GM18951 (cell line): ENCODE measurements around the gene PRR12.
"Not testable (repeated sequence)": the region's sequence is repeated elsewhere in the genome, so short reads cannot be mapped to it uniquely, and the experiment has no call there.

Experiments used
- POLR2A ChIP-seq: IDR thresholded peaks from 4 replicates; pipeline ENCODE4 v1.6.1; 2011; ENCODE audit warnings: mild to moderate bottlenecking; ENCODE audit not compliant: insufficient read length, insufficient read depth; ENCODE audit errors: extremely low read depth
- in situ Hi-C: fragments of 300-500 bp; cut with MboI; formaldehyde crosslinking; loops from one replicate; pipeline ENCODE4 v1.12.0; 2022; ENCODE audit warnings: low sequenced_read_pairs, mixed read lengths, inconsistent platforms; ENCODE audit not compliant: unreplicated experiment

PRR12 gene

DNA sequence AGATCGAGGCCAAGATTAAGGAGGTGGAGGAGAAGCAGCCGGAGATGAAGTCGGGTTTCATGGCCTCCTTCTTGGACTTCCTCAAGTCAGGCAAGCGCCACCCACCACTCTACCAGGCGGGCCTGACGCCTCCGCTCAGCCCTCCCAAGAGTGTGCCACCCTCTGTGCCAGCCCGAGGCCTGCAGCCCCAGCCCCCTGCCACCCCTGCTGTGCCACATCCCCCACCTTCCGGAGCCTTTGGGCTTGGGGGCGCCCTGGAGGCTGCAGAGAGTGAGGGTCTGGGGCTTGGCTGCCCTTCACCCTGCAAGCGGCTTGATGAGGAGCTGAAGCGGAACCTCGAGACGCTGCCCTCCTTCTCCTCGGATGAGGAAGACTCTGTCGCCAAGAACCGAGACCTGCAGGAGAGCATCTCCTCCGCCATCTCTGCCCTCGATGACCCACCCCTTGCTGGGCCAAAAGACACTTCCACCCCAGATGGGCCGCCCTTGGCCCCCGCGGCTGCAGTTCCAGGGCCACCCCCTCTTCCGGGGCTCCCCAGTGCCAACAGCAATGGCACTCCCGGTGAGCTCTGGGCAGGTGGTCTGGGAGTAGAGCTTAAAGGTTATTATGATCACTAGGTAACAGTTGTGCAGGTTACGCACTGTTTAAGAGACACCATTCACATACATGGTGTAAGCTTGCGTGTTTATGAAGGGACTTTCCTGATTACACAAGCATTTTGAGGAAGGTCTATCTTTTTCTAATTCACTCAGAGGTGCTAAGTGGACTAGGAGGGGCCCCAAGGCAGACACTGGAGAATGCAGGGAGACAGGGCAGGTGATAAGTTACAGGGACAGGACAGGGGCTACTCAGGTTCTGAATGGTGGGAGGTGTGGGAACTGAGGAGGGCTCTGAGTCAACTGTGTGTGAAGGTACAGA is 8.7 kb downstream of the PRR12 start:
- TF ChIP-seq POLR2A = no peak
- in situ Hi-C loops = no loop called here

GRCh38 chr19:49601482-49602038 is 10.6 kb downstream of the PRR12 start:
- in situ Hi-C loops = no loop called here
- TF ChIP-seq POLR2A = no peak

DNA sequence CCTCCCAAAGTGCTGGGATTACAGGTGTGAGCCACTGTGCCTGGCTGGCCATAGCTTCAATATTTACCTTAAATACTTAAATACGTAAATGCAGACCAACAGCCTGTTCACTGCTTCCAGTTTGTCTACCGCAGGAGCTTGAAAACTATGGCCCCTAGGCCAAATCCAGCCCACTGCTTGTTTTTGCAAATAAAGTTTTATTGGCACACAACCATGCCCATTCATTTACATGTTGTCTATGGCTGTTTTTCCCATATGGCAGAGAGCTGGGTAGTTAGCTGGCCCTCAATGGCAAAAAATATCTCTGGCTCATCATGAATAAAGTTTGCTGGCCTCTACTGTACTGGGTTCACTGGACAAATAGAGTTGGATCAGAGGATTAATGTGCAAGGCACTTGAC is 11.8 kb downstream of the PRR12 start:
- in situ Hi-C loops = no loop called here
- no peak for TF ChIP-seq POLR2A

GRCh38 chr19:49605605-49606004 is 14.6 kb downstream of the PRR12 start:
- TF ChIP-seq POLR2A = no peak

GRCh38 chr19:49609499-49610092 is 18.6 kb downstream of the PRR12 start:
- no peak for TF ChIP-seq POLR2A
- in situ Hi-C loops = no loop called here

More at GRCh38 chr19:49605605-49606004, 14.6 kb downstream of the PRR12 start:
- in situ Hi-C loops = no loop called here

GRCh38 chr19:49613374-49613773 is 22.4 kb downstream of the PRR12 start:
- TF ChIP-seq POLR2A = no peak
- in situ Hi-C loops = no loop called here

- in situ Hi-C loops = no loop called here
- no peak for TF ChIP-seq POLR2A
These were observed 23.3 kb downstream of the PRR12 start for GRCh38 chr19:49614096-49614833.

- TF ChIP-seq POLR2A = no peak
- in situ Hi-C loops = no loop called here
These were observed 24.9 kb downstream of the PRR12 start for GRCh38 chr19:49615861-49616260.

DNA sequence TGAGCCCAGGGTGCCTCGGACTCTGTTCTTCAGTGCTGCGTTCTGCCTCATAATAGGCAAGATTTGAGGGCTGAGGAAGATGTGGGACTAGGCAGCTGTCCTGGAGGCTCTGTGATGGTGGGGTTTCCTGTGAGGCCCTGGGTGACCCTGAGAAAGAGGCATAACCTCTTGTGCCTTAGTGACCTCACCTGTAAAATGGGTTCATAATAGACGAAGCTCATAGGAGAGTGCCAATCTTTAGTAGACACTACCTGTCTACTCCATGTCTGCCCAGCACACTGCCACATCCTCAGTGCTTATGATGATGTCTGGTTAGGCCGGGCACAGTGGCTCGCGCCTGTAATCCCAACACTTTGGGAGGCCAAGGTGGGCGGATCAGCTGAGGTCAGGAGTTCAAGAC is 25.6 kb downstream of the PRR12 start:
- no peak for TF ChIP-seq POLR2A
- in situ Hi-C loops = no loop called here

- in situ Hi-C loops = no loop called here
- no peak for TF ChIP-seq POLR2A
These were observed 26.0 kb downstream of the PRR12 start for GRCh38 chr19:49616945-49617344.

GRCh38 chr19:49617860-49618259 is 26.9 kb downstream of the PRR12 start:
- in situ Hi-C loops = not testable (repeated sequence)

- no peak for TF ChIP-seq POLR2A
- in situ Hi-C loops = no loop called here
These were observed 34.3 kb downstream of the PRR12 start for GRCh38 chr19:49624967-49625910.
